Stimulated activated naive CD8-positive, alpha-beta T cell treated with anti-CD3 and anti-CD28 coated beads, Interleukin-15, amount 100 ng/mL, for 72 hours (primary cell): ENCODE results near the gene ASCL2.

Experiments
- ATAC-seq: fragments of 150-1000 bp; cut with Tn5 transposase; 2 replicates; pipeline ENCODE4 v1.10.0; 2021; ENCODE audit warnings: mild to moderate bottlenecking, moderate library complexity
- DNase-seq, 2 donors: peaks; one replicate each; pipeline ENCODE4 v3.0.0; 2021 to 2022
- H3K27ac Mint-ChIP-seq, 2 donors: one replicate each; pipeline ENCODE4 v1.8.0; 2022; ENCODE audit warnings: mild to moderate bottlenecking in 2 of 2, mixed read lengths in 2 of 2, moderate library complexity in 2 of 2
- H3K27me3 Mint-ChIP-seq: one replicate; pipeline ENCODE4 v1.8.0; 2022; ENCODE audit warnings: mixed read lengths
- H3K4me1 Mint-ChIP-seq: one replicate; pipeline ENCODE4 v1.8.0; 2022; ENCODE audit warnings: mild to moderate bottlenecking, mixed read lengths
- H3K4me3 Mint-ChIP-seq, 2 donors: one replicate each; pipeline ENCODE4 v1.8.0; 2022; ENCODE audit warnings: mild to moderate bottlenecking in 2 of 2, mixed read lengths in 2 of 2, moderate library complexity in 1 of 2
- H3K9me3 Mint-ChIP-seq, 2 donors: one replicate each; pipeline ENCODE4 v1.8.0; 2022; ENCODE audit warnings: mixed read lengths in 2 of 2

ASCL2 gene, protein sequence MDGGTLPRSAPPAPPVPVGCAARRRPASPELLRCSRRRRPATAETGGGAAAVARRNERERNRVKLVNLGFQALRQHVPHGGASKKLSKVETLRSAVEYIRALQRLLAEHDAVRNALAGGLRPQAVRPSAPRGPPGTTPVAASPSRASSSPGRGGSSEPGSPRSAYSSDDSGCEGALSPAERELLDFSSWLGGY

GRCh38 chr11:2270322-2271076 is at the start of gene ASCL2:
Gene ASCL2 (minus strand): TSS chr11:2270588. CDS start chr11:2270332, 256 bp downstream.
- H3K4me1 Mint-ChIP-seq: peaks cover 37% of the 10 kb centered on the region
- ATAC-seq: no peak
- no peak within 1 kb of the TSS for H3K27ac Mint-ChIP-seq
- no peaks in the 10 kb centered on the region for H3K9me3 Mint-ChIP-seq
- peak within 1 kb of the TSS; percentile 72 to 74 for H3K4me3 Mint-ChIP-seq
- no peak for DNase-seq
- H3K27me3 Mint-ChIP-seq: peaks cover 57% of the 10 kb centered on the region

DNA sequence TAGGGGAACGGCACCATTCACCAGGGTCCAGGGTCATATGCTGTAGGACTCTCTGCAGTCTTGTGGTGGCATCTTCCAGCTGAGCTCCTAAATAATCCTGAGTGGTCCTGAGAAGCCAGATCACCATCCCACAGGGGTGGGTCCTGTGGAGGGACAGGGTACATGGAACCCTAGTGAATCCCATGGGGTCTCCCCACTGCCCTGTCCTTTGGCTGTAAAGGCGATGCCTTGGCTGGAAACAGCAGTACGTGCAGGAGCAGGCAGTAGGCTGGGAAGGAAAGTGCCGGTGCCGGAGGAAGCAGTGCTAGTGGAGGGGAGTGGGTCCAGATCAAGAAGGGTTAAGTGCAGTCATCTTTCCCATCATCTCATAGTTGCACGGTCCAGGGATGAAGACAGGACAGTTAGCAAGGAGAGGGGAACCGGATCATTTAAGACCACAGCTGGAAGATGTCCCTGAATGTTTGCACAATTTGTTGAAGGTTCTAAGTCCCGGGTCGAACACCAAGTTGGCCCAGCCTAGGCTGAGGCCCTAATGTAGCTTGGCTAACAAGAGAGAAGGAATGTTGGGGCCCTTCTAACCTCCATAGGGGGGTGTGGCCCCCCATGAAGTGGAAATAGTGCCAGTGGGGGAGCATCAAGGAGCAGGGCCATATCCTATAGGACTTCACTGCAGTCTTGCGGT is 49.5 kb upstream of the ASCL2 start:
- DNase-seq (no peak), ATAC-seq (no peak)
- Mint-ChIP-seq H3K4me3 (no peak overlapping the region), H3K4me1 (peaks cover 20% of the 10 kb centered on the region), H3K9me3 (no peaks in the 10 kb centered on the region), H3K27ac (no peak overlapping the region), H3K27me3 (peaks cover under 1% of the 10 kb centered on the region)

GRCh38 chr11:2318707-2319106 is 48.3 kb upstream of the ASCL2 start:
- H3K9me3 Mint-ChIP-seq: no peaks in the 10 kb centered on the region
- H3K4me3 Mint-ChIP-seq: no peak overlapping the region
- peaks cover 29% of the 10 kb centered on the region for H3K4me1 Mint-ChIP-seq
- no peak overlapping the region for H3K27ac Mint-ChIP-seq
- no peak for DNase-seq
- no peaks in the 10 kb centered on the region for H3K27me3 Mint-ChIP-seq
- ATAC-seq: no peak

DNA sequence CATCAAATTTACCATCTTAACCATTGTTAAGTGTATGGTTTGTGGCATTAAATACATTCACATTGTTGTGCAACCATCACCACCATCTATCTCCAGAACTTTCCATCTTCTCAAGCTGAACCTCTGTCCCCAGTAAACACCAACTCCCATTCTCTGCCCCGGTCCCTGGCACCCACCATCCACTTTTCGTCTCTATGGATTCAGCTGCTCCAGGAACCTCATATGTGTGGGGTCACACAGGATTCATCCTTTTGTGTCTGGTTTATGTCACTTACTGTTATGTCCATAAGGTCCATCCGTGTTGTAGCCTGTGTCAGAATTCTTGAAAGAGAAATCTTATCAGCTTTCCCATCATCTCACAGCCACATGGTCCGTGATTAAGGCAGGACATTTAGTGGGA is 47.7 kb upstream of the ASCL2 start:
- H3K27ac Mint-ChIP-seq: no peak overlapping the region
- ATAC-seq (no peak), DNase-seq (no peak)

DNA sequence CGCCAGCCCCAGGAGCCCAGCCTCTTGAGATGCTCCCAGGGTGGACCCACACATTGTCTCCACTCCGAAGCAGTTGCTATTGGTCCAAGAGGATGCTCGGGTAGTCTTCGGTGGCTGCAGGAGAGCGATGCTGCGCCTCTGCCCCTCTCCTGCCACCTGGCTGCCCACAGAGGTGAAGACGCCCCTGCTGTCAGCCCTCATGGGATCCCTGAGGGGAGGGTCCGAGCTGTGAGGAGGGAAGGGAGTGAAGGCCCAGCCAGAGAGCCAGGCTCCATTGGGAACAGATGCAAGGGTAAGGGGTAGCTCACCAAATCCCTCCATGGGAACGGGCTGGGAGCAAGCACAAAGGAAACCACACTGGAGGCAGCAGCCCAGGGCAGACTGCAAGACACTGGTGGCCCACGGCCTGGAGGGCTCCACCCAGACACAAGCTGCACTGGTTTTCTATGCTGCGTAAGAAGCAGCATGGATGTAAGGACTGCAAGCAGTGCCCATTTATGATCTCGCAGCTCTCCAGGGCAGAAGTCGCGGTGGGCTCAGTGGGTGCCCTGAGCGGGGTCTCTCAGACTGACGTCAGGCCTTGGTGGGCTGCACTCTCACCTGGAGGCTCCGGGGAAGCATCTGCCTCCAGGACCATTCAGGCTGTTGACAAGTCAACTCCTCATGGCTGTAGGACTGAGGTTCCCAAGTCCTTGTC is 47.1 kb upstream of the ASCL2 start:
- ATAC-seq (no peak), DNase-seq (no peak)
- Mint-ChIP-seq H3K27me3 (no peaks in the 10 kb centered on the region), H3K4me1 (peaks cover 39% of the 10 kb centered on the region), H3K27ac (no peak overlapping the region), H3K4me3 (no peak overlapping the region), H3K9me3 (no peaks in the 10 kb centered on the region)

More for the DNA sequence above, 47.7 kb upstream of the ASCL2 start:
- H3K9me3 Mint-ChIP-seq: no peaks in the 10 kb centered on the region
- H3K27me3 Mint-ChIP-seq: no peaks in the 10 kb centered on the region
- H3K4me3 Mint-ChIP-seq: no peak overlapping the region
- peaks cover 34% of the 10 kb centered on the region for H3K4me1 Mint-ChIP-seq

DNA sequence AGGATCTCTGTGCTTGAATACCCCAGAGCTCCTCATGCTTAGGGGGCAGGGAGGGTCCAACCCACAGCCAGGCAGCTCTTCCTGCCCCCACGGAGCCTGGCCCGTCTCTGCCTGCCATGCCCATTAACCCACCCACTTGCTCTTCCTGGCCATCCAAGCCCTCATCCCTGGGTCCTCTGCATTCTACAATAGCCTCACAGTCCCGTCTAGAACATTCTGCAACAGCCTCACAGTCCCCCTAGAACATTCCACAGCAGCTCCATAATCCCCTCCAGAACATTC is 46.5 kb upstream of the ASCL2 start:
- H3K27me3 Mint-ChIP-seq: no peaks in the 10 kb centered on the region
- ATAC-seq (no peak), DNase-seq (no peak)
- H3K4me3 Mint-ChIP-seq: no peak overlapping the region
- no peak overlapping the region for H3K27ac Mint-ChIP-seq
- H3K9me3 Mint-ChIP-seq: no peaks in the 10 kb centered on the region
- peaks cover 45% of the 10 kb centered on the region for H3K4me1 Mint-ChIP-seq

- Mint-ChIP-seq H3K27ac (peak overlapping the region in 1 of 2 donors; percentile 59), H3K4me1 (peaks cover 51% of the 10 kb centered on the region), H3K9me3 (no peaks in the 10 kb centered on the region), H3K4me3 (no peak overlapping the region), H3K27me3 (no peaks in the 10 kb centered on the region)
- no peak for DNase-seq
- ATAC-seq: peak; percentile 37
Measured at GRCh38 chr11:2316169-2316962, 46.0 kb upstream of the ASCL2 start.

GRCh38 chr11:2315395-2316168 is 45.2 kb upstream of the ASCL2 start:
- ATAC-seq (no peak), DNase-seq (no peak)
- H3K27ac Mint-ChIP-seq: peak overlapping the region in 1 of 2 donors; percentile 34
- H3K4me1 Mint-ChIP-seq: peaks cover 56% of the 10 kb centered on the region
- H3K4me3 Mint-ChIP-seq: no peak overlapping the region
- no peaks in the 10 kb centered on the region for H3K27me3 Mint-ChIP-seq
- no peaks in the 10 kb centered on the region for H3K9me3 Mint-ChIP-seq

DNA sequence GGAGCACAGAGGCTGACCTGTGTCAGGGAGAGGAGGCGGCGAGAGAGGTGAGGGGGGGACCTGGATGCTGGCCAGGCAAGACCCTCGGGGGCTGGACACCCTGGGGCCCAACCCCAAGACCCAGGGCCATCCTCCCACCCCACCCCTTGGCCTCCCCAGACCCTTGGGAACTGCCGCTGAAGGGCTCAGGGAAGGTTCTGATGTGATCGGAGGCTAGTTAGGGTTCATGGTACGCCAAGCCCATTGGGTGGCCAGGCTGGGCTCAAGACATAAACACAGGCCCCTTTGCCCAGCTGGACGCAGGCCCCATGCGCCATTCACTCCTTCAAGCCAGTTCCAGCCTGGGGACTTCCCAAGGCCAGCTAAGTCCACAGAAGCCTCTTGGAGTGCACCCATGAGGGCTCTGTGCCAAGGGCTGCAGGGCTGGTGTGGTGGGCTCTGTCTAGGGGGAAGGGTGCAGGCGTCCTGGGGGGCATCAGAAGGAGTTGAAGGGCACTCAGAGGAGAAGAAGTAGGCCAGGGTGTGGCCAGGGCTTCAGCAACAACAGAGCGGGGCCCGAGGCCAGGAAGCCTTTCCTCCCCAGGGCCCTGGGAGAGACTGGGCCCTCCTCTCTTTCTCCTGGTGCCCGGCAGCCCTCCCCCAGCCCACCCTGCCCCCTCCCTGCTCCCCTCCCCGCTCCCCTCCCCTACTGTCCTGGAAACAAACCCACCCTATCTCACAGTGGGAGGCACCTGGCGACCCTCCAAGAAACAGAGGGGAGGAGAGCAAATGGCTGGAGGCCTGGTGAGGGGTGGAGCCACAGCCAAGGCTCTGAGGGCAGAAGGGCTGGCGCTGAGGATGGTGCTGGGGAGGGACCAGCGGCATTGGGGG is 44.4 kb upstream of the ASCL2 start:
- H3K9me3 Mint-ChIP-seq: no peaks in the 10 kb centered on the region
- H3K4me3 Mint-ChIP-seq: no peak overlapping the region
- DNase-seq (no peak), ATAC-seq (no peak)
- peaks cover 56% of the 10 kb centered on the region for H3K4me1 Mint-ChIP-seq
- peak overlapping the region in 1 of 2 donors; percentile 74 for H3K27ac Mint-ChIP-seq
- no peaks in the 10 kb centered on the region for H3K27me3 Mint-ChIP-seq

DNA sequence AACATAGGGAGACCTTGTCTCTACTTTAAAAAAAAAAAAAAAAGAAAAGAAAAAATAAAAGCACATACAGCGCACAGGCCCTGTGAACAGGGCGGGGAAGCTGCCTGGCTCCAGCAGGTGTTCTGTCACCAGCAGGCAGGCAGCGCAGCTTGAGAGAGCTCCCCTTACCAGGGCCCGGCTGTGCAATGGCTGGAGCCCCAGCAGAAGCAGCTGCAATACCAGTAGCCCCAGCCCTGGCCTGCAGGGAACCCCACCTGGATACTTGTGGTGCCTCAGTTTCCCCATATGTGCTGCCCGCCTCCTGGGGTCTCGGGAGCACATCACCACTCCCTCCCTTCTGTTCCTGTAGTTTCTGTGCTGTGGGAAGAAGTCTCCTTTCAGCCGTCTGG is 43.7 kb upstream of the ASCL2 start:
- ATAC-seq (no peak), DNase-seq (no peak)
- peaks cover 56% of the 10 kb centered on the region for H3K4me1 Mint-ChIP-seq
- no peaks in the 10 kb centered on the region for H3K27me3 Mint-ChIP-seq
- no peak overlapping the region for H3K27ac Mint-ChIP-seq
- no peak overlapping the region for H3K4me3 Mint-ChIP-seq
- no peaks in the 10 kb centered on the region for H3K9me3 Mint-ChIP-seq

- Mint-ChIP-seq H3K4me3 (no peak overlapping the region), H3K4me1 (peaks cover 56% of the 10 kb centered on the region), H3K27ac (no peak overlapping the region), H3K27me3 (no peaks in the 10 kb centered on the region), H3K9me3 (no peaks in the 10 kb centered on the region)
- DNase-seq (no peak), ATAC-seq (no peak)
Measured at GRCh38 chr11:2313051-2313951, 42.9 kb upstream of the ASCL2 start.

DNA sequence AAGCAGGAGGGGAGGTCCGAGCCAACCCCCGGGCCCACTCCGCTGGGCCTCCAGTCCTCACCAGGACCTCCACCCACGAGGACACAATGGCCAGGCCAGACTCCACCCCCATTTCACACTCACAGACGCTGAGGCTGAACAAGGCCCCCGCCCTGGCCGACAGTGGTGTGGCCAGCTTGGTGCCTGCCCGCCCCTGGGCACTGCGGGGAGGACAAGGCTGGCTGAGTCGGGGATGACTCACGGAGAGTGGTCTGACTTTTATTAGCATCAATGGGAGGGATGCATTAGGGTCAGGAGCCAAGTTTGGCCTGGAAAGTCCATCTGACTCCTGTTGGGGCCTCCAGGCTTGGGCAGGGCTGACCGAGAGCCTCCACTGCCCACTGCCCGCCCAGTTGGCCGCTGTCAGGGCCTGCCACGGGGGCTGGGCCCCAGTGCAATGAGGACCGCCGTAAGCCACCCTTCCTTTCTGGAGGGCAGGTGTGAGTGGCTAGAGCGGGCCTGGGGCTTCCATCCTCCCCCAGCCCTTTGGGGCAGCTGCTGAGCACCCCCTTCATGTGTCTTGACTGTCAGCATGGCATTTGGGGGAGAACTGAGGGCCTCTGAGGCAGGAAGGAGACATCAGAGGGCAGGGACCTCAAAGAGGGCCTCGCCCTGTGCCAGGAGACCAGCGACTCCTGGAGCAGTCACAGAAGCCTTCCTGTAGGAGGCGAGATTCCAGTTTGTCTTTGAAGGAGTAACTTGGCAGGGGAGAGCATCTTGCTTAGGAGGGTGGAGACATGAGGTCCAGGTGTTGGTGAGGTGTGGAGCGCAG is 42.0 kb upstream of the ASCL2 start:
- DNase-seq (no peak), ATAC-seq (no peak)
- Mint-ChIP-seq H3K27ac (no peak overlapping the region), H3K9me3 (no peaks in the 10 kb centered on the region), H3K27me3 (no peaks in the 10 kb centered on the region), H3K4me3 (no peak overlapping the region), H3K4me1 (peaks cover 61% of the 10 kb centered on the region)
